Fibroblast of pulmonary artery (primary cell): ENCODE measurements around the gene POLD2.
A peak's percentile ranks its signal among the peaks of the same experiment; 100 is the strongest.

Experiments
- DNase-seq: peaks from one replicate; pipeline ENCODE4 v3.0.0-alpha.2; 2010; ENCODE audit warnings: low read depth
- H3K4me3 ChIP-seq: replicated peaks from 2 replicates; pipeline ENCODE4 v1.5.1; 2011; ENCODE audit warnings: low read depth, mild to moderate bottlenecking, control low read depth, low read length, moderate library complexity
- CTCF ChIP-seq: IDR thresholded peaks from 2 replicates; pipeline ENCODE4 v1.5.1; 2011; ENCODE audit warnings: mild to moderate bottlenecking, control low read depth, low read length, inconsistent platforms; ENCODE audit errors: missing control alignments

POLD2 gene

GRCh38 chr7:44077681-44078091, 45.7 kb downstream of the POLD2 start:
- no peak for TF ChIP-seq CTCF
- no peak for DNase-seq
- no peak overlapping the region for H3K4me3 ChIP-seq

- H3K4me3 ChIP-seq: no peak overlapping the region
- DNase-seq: no peak
- TF ChIP-seq CTCF: no peak
Measured at GRCh38 chr7:44077061-44077460, 46.3 kb downstream of the POLD2 start.

- no peak for DNase-seq
- no peak for TF ChIP-seq CTCF
- no peak overlapping the region for H3K4me3 ChIP-seq
Measured at GRCh38 chr7:44076101-44076895, 47.0 kb downstream of the POLD2 start.

- no peak for DNase-seq
- no peak overlapping the region for H3K4me3 ChIP-seq
- TF ChIP-seq CTCF: no peak
Measured at GRCh38 chr7:44075296-44076075, 47.9 kb downstream of the POLD2 start.

- DNase-seq: no peak
Measured at GRCh38 chr7:44074349-44074695, 49.0 kb downstream of the POLD2 start.

GRCh38 chr7:44073664-44074348, 49.5 kb downstream of the POLD2 start:
- H3K4me3 ChIP-seq: no peak overlapping the region
- DNase-seq: peak; percentile 49
- TF ChIP-seq CTCF: no peak

More at GRCh38 chr7:44074349-44074695, 49.0 kb downstream of the POLD2 start:
- TF ChIP-seq CTCF: no peak
- H3K4me3 ChIP-seq: no peak overlapping the region
